Hepatocyte (in vitro differentiated cells): Measurements from ENCODE around the gene USH2A.

Experiments used
- EZH2 ChIP-seq: fragments of 200-600 bp; sonication (generic); IDR thresholded peaks from 2 replicates; pipeline ENCODE4 v1.6.1; 2016; ENCODE audit warnings: antibody characterized with exemption, mild to moderate bottlenecking, borderline replicate concordance
- EZH2phosphoT487 ChIP-seq: fragments of 200-600 bp; sonication (generic); IDR thresholded peaks from one replicate; pipeline ENCODE4 v1.6.1; 2018; ENCODE audit warnings: antibody characterized with exemption, mild to moderate bottlenecking, low read depth, moderate library complexity; ENCODE audit not compliant: unreplicated experiment, severe bottlenecking
- TF ChIP-seq, protein P1 (sequence below): fragments of 200-600 bp; sonication (generic); IDR thresholded peaks from 2 replicates; pipeline ENCODE4 v1.5.1; 2016; ENCODE audit warnings: antibody characterized with exemption, mild to moderate bottlenecking; ENCODE audit not compliant: poor library complexity

GRCh38 chr1:215623162-215623561 is 800.1 kb downstream of the USH2A start:
- TF ChIP-seq, protein P1, sequence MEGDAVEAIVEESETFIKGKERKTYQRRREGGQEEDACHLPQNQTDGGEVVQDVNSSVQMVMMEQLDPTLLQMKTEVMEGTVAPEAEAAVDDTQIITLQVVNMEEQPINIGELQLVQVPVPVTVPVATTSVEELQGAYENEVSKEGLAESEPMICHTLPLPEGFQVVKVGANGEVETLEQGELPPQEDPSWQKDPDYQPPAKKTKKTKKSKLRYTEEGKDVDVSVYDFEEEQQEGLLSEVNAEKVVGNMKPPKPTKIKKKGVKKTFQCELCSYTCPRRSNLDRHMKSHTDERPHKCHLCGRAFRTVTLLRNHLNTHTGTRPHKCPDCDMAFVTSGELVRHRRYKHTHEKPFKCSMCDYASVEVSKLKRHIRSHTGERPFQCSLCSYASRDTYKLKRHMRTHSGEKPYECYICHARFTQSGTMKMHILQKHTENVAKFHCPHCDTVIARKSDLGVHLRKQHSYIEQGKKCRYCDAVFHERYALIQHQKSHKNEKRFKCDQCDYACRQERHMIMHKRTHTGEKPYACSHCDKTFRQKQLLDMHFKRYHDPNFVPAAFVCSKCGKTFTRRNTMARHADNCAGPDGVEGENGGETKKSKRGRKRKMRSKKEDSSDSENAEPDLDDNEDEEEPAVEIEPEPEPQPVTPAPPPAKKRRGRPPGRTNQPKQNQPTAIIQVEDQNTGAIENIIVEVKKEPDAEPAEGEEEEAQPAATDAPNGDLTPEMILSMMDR, result no peak
- TF ChIP-seq EZH2phosphoT487, result no peak
- TF ChIP-seq EZH2, result no peak
